Choroid plexus epithelial cell (primary cell): ENCODE measurements around the gene HOXD9.

Experiments used
- DNase-seq: peaks from one replicate; pipeline ENCODE4 v3.0.0-alpha.2; 2010; ENCODE audit warnings: low read depth
- H3K4me3 ChIP-seq: 2 replicates; pipeline ENCODE4 v1.5.1; 2011; ENCODE audit warnings: low read depth, mild to moderate bottlenecking, control low read depth, low read length, moderate library complexity
- TF ChIP-seq, protein P1 (sequence below): conservative IDR thresholded peaks from 2 replicates; pipeline ENCODE4 v1.5.1; 2011; ENCODE audit warnings: low read depth, mild to moderate bottlenecking, control low read depth, inconsistent platforms, low read length, moderate library complexity

Gene HOXD9

DNA sequence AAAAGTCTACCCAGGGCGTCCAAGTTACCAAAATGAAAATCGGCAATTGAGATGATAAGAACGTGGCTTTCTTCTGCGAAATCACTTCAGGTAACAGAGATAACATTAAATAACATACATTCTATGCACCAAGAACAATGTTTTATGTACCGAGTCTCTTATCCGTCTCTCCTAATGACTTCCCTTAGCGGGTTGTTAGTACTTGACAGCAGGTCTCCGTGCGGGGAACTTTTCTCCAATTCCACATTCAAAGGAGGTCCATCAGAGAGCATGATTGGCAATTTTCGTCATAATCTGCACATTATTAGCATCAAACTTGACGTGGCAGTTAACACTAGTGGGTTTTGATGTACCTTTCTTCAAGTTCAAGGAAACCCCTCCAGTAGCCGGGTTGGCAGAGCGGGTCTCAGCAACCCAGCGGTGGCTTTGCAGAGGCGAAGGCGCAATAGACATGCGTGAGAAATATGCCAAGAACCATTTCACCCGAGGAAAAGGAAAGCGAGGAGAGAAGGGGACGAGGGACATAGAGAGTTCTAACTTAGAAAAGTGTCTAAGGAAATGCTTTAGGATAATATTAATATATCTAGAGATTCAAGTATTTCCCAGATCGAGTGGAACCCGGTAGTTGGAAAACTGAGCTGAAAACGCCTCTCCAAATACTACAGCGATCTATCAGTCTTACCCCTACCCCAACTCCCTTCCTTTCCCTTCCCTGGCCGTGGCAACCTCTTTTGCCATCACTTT, 43.8 kb upstream of the HOXD9 start:
- DNase-seq, result no peak
- TF ChIP-seq, protein P1, sequence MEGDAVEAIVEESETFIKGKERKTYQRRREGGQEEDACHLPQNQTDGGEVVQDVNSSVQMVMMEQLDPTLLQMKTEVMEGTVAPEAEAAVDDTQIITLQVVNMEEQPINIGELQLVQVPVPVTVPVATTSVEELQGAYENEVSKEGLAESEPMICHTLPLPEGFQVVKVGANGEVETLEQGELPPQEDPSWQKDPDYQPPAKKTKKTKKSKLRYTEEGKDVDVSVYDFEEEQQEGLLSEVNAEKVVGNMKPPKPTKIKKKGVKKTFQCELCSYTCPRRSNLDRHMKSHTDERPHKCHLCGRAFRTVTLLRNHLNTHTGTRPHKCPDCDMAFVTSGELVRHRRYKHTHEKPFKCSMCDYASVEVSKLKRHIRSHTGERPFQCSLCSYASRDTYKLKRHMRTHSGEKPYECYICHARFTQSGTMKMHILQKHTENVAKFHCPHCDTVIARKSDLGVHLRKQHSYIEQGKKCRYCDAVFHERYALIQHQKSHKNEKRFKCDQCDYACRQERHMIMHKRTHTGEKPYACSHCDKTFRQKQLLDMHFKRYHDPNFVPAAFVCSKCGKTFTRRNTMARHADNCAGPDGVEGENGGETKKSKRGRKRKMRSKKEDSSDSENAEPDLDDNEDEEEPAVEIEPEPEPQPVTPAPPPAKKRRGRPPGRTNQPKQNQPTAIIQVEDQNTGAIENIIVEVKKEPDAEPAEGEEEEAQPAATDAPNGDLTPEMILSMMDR, result no peak

DNA sequence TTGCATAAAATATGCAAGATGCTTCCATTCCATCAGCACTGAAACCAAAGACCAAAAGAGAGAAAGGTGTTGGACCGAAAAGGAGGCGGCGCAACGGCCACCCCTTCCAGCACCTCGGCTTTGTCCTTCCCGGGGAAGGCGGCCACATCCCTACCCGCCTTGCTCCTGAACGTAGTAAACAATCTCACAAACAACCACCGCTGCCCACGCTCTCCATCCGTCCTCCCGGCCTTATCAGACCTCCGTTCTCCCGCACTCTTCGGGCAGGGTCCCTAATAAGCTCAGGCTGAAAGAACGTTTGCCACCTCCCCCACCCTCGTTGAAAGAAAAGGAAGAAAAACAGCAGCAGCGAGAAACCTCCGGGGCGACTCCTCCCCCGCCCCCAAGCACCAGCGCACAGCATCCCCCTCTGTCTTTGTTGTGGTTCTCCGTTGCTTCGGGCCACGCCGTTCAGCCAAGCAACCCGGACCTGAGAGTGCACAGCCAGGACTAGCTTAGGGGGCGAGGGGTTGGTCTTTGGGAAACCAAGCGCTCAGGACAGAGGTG, 43.2 kb upstream of the HOXD9 start:
- DNase-seq, result no peak
- TF ChIP-seq, protein P1, result no peak
- no peak overlapping the region for H3K4me3 ChIP-seq

More for the DNA sequence above, 43.8 kb upstream of the HOXD9 start:
- H3K4me3 ChIP-seq, result no peak overlapping the region

DNA sequence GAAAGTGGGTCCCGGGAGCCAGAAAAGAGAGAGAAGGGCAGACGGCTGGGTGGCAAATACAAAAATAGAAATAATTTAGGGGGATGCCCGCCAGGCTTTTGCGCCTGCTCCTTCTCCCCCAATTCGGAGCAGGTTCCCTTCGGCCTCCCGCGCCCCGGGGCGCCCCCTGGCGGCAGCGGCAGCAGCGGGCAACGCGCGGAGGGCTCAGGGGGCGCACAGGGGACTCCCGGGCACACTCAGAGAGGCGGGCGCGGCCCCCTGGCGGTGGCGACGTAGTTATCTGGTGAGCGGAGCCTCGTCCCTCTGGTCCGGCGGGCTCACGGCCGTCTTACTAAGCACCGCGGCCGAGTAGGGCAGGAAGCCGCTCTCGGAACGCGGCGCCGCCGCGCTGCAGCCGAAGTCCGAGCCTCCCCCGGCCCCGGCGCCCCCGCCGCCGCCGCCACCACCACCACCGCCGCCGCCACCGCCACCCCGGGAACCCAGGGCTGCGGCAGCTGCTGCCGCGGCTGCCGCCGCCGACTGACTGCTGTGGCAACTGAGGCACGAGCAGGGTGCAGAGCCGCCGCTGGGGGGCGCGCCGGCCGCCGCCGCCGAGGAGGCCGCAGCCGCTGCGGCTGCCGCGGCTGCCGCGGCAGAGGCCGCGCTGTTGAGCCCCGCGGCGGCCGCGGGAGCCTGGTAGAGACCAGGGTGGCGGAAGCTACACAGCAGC, 42.5 kb upstream of the HOXD9 start:
- TF ChIP-seq, protein P1, result peak; percentile 24
- H3K4me3 ChIP-seq, result no peak overlapping the region
- DNase-seq, result peak; percentile 10

DNA sequence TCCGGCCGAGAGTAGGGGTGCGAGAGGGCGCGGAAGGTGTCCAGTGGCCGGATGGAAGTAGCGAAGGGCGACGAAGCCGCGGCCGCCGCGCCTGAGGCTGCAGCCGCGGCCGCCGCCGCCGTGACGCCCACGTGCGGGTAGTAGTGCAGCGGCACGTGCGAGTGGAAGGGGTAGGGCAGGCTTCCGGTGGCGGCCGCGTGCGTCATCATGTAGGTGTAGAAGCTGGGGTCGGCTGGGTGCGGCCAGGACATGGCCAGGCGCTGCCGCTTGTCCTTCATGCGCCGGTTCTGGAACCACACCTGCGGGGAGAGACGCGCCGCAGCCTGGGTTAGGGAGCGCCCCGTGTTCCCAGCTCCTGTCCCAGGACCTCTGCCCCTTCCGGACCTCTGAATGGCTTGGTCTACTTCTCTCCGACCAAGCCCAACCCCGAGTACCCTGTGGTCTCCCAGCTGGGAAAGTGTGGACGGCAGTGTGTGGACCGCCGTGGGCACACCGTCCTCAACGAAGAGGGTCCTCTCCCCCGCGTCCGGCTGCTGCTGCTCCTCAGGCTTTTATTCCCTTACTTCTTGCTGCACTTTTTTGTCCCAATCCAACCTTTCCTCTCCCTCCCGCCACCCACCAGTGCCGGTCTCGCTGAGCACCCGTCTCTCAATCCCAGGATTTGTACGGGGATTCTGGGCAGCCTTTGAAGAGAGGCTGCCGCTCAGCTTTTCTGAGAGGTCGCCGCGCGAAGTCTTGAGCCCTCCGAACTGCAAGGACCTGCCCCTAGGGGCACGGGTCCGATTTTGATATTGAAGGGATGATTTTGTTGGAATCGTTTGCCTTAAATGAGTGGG, 41.8 kb upstream of the HOXD9 start:
- TF ChIP-seq, protein P1, result no peak
- H3K4me3 ChIP-seq, result no peak overlapping the region

DNA sequence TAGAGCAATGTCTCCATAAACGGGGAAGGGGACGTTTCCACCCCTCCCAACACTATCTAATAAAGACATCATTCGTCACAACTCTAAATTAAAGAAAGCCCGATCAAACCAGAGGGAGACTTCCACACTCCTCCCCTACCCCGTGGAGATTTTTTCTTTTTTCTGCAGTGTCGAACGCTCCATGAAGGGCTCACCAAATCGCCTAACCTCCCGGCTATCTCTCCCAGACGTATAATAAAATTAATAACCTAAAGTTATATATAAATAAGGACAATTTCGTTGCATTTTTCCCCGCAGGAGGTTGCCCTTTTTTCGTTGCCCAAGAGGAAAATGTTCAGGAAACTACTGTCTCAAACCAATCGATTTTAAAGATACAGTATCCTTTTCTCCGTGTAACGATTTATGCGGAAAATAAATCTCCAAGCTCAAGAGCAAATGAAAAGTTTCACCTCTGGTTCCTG, 41.1 kb upstream of the HOXD9 start:
- H3K4me3 ChIP-seq, result no peak overlapping the region
- DNase-seq, result no peak
- TF ChIP-seq, protein P1, result no peak

More for the DNA sequence above, 41.8 kb upstream of the HOXD9 start:
- DNase-seq, result no peak

DNA sequence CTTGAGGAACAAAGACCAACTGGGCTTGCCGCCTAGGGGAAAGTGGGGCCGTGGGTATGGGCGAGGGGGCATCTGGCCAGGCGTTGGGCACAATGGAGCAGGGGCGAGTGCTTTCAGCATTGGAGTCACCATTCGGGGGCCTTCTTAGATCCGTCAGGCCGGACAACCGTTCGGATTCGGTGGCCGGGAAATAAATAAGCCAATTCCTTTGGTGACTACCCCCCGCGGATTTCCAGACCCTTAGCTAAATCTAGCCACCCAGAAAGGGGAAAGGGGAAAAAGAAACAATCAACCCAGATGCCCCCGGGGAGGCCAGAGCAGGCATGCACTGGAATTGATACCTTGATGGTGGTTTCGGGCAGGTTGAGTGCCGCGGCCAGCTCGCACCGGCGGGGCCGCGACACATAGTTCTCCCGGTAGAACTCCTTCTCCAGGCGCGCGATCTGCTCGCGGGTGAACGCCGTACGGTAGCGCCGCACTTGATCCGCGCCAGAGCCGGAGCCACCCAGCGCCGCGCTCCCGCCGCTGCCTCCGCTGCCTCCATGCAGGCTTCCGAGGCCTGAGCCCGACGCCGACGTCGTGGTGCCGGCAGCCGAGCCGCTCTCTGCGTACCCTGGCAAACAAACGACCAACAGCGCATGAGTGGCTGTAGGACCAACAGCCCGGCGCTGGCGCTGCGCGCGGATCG, 40.5 kb upstream of the HOXD9 start:
- no peak for DNase-seq
- TF ChIP-seq, protein P1, result no peak
- no peak overlapping the region for H3K4me3 ChIP-seq
